Progenitor cell of endocrine pancreas (in vitro differentiated cells): Measurements from ENCODE around the gene LYPD6B. TPM values are rescaled to one million over a fixed set of nuclear protein-coding genes. Genes with fewer than 3 reads are reported as not detected.
A peak's percentile ranks its signal among the peaks of the same experiment; 100 is the strongest.

Experiments used
- DNase-seq: peaks from one replicate; pipeline ENCODE4 v3.0.0; 2021; ENCODE audit warnings: low spot score; ENCODE audit not compliant: unreplicated experiment
- H3K27ac Mint-ChIP-seq: 2 replicates; pipeline ENCODE4 v1.8.0; 2021; ENCODE audit warnings: mild to moderate bottlenecking, moderate library complexity, mixed read lengths
- H3K27me3 Mint-ChIP-seq: 2 replicates; pipeline ENCODE4 v1.8.0; 2021; ENCODE audit warnings: mixed read lengths
- H3K36me3 Mint-ChIP-seq: 2 replicates; pipeline ENCODE4 v1.8.0; 2022; ENCODE audit warnings: mixed read lengths; ENCODE audit not compliant: insufficient read depth
- H3K4me1 Mint-ChIP-seq: 2 replicates; pipeline ENCODE4 v1.8.0; 2021; ENCODE audit warnings: low read depth, mixed read lengths
- H3K4me3 Mint-ChIP-seq: 2 replicates; pipeline ENCODE4 v1.8.0; 2021; ENCODE audit warnings: low read depth, mild to moderate bottlenecking, moderate library complexity, mixed read lengths
- H3K9me3 Mint-ChIP-seq: 2 replicates; pipeline ENCODE4 v1.8.0; 2021; ENCODE audit warnings: low read depth, mixed read lengths
- CTCF ChIP-seq: fragments of 200-600 bp; sonication (generic); IDR thresholded peaks from one replicate; pipeline ENCODE4 v1.5.0; 2021; ENCODE audit warnings: antibody characterized with exemption, mild to moderate bottlenecking; ENCODE audit not compliant: unreplicated experiment
- total RNA-seq: library from RNA; stranded (reverse); gene quantifications from 2 replicates; pipeline ENCODE4 v1.2.1, GENCODE V29; 2021

Gene LYPD6B
- total RNA-seq, 1 donor from 2014 or later = 140 TPM

DNA sequence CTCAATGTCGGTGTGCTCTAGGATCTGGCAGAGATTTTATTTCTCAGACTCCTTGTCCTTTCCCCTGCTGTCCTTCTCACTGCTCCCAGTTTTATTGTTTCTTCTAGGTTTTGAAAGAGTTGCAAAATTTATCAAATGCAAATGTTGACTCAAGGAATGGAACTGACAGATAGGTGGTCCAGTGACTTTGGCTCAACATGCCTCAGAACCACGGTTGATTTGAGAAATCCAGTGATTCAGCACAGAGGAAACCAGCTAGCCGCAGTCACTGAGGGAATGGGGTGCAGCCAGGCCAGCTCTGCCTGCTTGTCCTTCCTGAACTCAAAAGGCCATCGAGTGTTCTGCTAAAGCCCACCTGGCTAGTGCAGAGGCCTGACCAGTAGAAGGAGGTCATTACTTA lies 166.2 kb downstream of the LYPD6B start:
- Mint-ChIP-seq H3K9me3 (peaks cover 7% of the 10 kb centered on the region), H3K36me3 (peaks cover 43% of the 10 kb centered on the region), H3K27me3 (no peaks in the 10 kb centered on the region), H3K4me3 (no peak overlapping the region), H3K4me1 (peaks cover 30% of the 10 kb centered on the region), H3K27ac (peak overlapping the region; percentile 2)
- no peak for DNase-seq
- TF ChIP-seq CTCF = no peak

- no peak for TF ChIP-seq CTCF
- H3K27me3 Mint-ChIP-seq = no peaks in the 10 kb centered on the region
- H3K27ac Mint-ChIP-seq = peak overlapping the region; percentile 69
- H3K9me3 Mint-ChIP-seq = peaks cover 7% of the 10 kb centered on the region
- H3K36me3 Mint-ChIP-seq = peaks cover 43% of the 10 kb centered on the region
- H3K4me1 Mint-ChIP-seq = peaks cover 30% of the 10 kb centered on the region
- no peak overlapping the region for H3K4me3 Mint-ChIP-seq
- DNase-seq = no peak
Measured at GRCh38 chr2:149205143-149205542, 166.6 kb downstream of the LYPD6B start.

DNA sequence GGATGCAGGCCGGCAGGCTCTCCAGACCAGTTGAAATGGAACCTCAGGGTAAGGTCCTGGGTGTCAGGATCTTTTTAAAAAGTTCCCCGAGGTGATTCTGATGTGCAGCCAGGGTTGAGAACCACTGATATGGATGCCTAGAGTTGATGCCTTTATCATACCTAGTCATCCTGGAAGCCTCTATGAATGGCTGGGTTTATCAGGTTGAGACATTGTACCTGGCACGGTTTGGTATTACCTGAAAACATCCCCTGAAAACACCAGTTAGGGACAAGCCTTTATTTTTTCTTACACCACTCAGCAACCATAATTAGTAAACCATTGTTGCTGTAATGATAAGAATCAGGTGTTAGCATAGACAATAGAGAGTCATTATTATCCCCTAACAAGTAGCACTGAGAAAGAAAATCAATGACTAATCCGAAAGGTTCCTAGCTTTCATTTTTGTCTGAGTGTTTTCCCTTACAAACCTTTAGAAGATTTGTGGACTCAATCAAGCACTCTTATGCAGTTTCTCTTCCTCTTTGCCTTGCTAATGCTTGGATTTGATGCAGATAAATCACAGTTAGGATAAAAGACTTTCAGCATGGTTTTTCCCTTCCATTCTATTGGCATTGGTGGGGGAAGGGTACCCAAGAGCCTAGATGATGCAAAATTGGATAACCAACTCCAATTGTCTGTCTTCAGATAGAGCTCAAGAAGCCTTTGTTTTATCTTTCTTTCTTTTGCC lies 175.4 kb downstream of the LYPD6B start:
- H3K9me3 Mint-ChIP-seq = peaks cover 7% of the 10 kb centered on the region
- no peak overlapping the region for H3K4me3 Mint-ChIP-seq
- peak overlapping the region; percentile 10 for H3K27ac Mint-ChIP-seq
- no peak for DNase-seq
- H3K4me1 Mint-ChIP-seq = peaks cover 38% of the 10 kb centered on the region
- peaks cover 54% of the 10 kb centered on the region for H3K36me3 Mint-ChIP-seq
- TF ChIP-seq CTCF = no peak
- no peaks in the 10 kb centered on the region for H3K27me3 Mint-ChIP-seq

GRCh38 chr2:149218497-149218896 lies 180.0 kb downstream of the LYPD6B start:
- H3K4me3 Mint-ChIP-seq = no peak overlapping the region
- H3K36me3 Mint-ChIP-seq = peaks cover 24% of the 10 kb centered on the region
- H3K4me1 Mint-ChIP-seq = peaks cover 48% of the 10 kb centered on the region
- H3K27me3 Mint-ChIP-seq = peaks cover 5% of the 10 kb centered on the region
- no peak for TF ChIP-seq CTCF
- no peak overlapping the region for H3K27ac Mint-ChIP-seq
- no peaks in the 10 kb centered on the region for H3K9me3 Mint-ChIP-seq
- DNase-seq = no peak

- Mint-ChIP-seq H3K27ac (peak overlapping the region; percentile 29), H3K4me1 (peaks cover 45% of the 10 kb centered on the region), H3K4me3 (no peak overlapping the region), H3K9me3 (no peaks in the 10 kb centered on the region), H3K27me3 (peaks cover 5% of the 10 kb centered on the region), H3K36me3 (peaks cover 17% of the 10 kb centered on the region)
- no peak for TF ChIP-seq CTCF
- DNase-seq = no peak
Measured at GRCh38 chr2:149219856-149220255, 181.4 kb downstream of the LYPD6B start.
